H1 (cell line): ENCODE results near the gene SMOC2. TPM values are rescaled to one million over a fixed set of nuclear protein-coding genes. Genes with fewer than 3 reads are reported as not detected.

Experiments used
- CTCF ChIA-PET: fragments of 300-600 bp; sonication (Branson Sonifier 250); formaldehyde crosslinking; loops from one replicate; lab custom pipeline; 2021; ENCODE audit not compliant: partially characterized antibody; lab: Charles Lee
- POLR2A ChIA-PET: fragments of 300-600 bp; sonication (Branson Sonifier 250); formaldehyde crosslinking; loops from one replicate; lab custom pipeline; 2021; ENCODE audit warnings: inconsistent platforms; ENCODE audit not compliant: partially characterized antibody; lab: Charles Lee
- DNase-seq, 2 experiments: peaks; one replicate each; pipeline versions ENCODE4 v3.0.0 to v3.0.0-alpha.2; 2010 to 2022; ENCODE audit warnings: low spot score in 2 of 2, low read depth in 1 of 2, mixed read lengths in 1 of 2
- FAIRE-seq: peaks from 2 replicates; lab custom pipeline; 2011; peaks lifted over from hg19 to GRCh38; lab: Jason Lieb, UNC
- H2AFZ ChIP-seq: 2 replicates; pipeline ENCODE4 v1.8.1; 2012; ENCODE audit warnings: low read length, inconsistent platforms
- H2AK5ac ChIP-seq: 2 replicates; pipeline ENCODE4 v1.6.1; 2013; ENCODE audit warnings: low read depth, low read length
- H2BK120ac ChIP-seq: replicated peaks from 2 replicates; pipeline ENCODE3; 2013; ENCODE audit warnings: low read depth, low read length, inconsistent platforms
- H2BK12ac ChIP-seq: 2 replicates; pipeline ENCODE4 v1.6.1; 2013; ENCODE audit warnings: low read depth, low read length
- H2BK15ac ChIP-seq: 2 replicates; pipeline ENCODE4 v1.6.1; 2013; ENCODE audit warnings: low read length
- H2BK20ac ChIP-seq: 2 replicates; pipeline ENCODE4 v1.6.1; 2013; ENCODE audit warnings: low read length
- H2BK5ac ChIP-seq: 2 replicates; pipeline ENCODE4 v1.6.1; 2013; ENCODE audit warnings: low read depth, low read length
- H3K14ac ChIP-seq: 2 replicates; pipeline ENCODE4 v1.6.1; 2013; ENCODE audit warnings: inconsistent platforms; ENCODE audit not compliant: insufficient read length
- H3K18ac ChIP-seq: 2 replicates; pipeline ENCODE4 v1.6.1; 2013; ENCODE audit warnings: low read length; ENCODE audit errors: extremely low read depth
- H3K23ac ChIP-seq: 2 replicates; pipeline ENCODE4 v1.6.1; 2013; ENCODE audit warnings: inconsistent platforms; ENCODE audit not compliant: insufficient read length
- H3K23me2 ChIP-seq: 2 replicates; pipeline ENCODE4 v1.6.1; 2013; ENCODE audit warnings: low read depth, low read length
- H3K27ac ChIP-seq: 2 replicates; pipeline ENCODE4 v1.6.1; 2011; ENCODE audit warnings: low read depth, low read length, inconsistent platforms
- H3K27me3 ChIP-seq, 4 experiments: replicated peaks in 1 of 4; 1 replicate in 1 of 4; 2 replicates in 3 of 4; pipeline versions ENCODE4 v1.6.1 to v1.8.1; 2011 to 2013; ENCODE audit warnings: low read length in 3 of 4, mild to moderate bottlenecking in 3 of 4, inconsistent platforms in 2 of 4, mixed read lengths in 2 of 4, moderate library complexity in 1 of 4; ENCODE audit not compliant: control insufficient read depth in 3 of 4, insufficient read depth in 3 of 4; ENCODE audit errors: extremely low read depth in 1 of 4
- H3K36me3 ChIP-seq, 4 experiments: 2 replicates each; pipeline versions ENCODE4 v1.6.1 to v1.8.1; 2011 to 2013; ENCODE audit warnings: mild to moderate bottlenecking in 4 of 4, low read length in 3 of 4, moderate library complexity in 2 of 4, control low read depth in 1 of 4, inconsistent platforms in 1 of 4; ENCODE audit not compliant: insufficient read depth in 4 of 4, control insufficient read depth in 2 of 4
- H3K4ac ChIP-seq: replicated peaks from 2 replicates; pipeline ENCODE3; 2013; ENCODE audit warnings: low read length, low read depth, mixed read lengths, inconsistent platforms; ENCODE audit not compliant: insufficient read length
- H3K4me1 ChIP-seq, 4 experiments: replicated peaks in 1 of 4; 1 replicate in 1 of 4; 2 replicates in 3 of 4; pipeline versions ENCODE4 v1.6.1 to v1.8.1; 2011 to 2013; ENCODE audit warnings: low read length in 3 of 4, inconsistent platforms in 2 of 4, mixed read lengths in 1 of 4; ENCODE audit not compliant: insufficient read depth in 4 of 4, control insufficient read depth in 3 of 4
- H3K4me2 ChIP-seq, 2 experiments: 2 replicates each; pipeline versions ENCODE4 v1.6.1 to v1.8.1; 2011 to 2013; ENCODE audit warnings: low read depth in 2 of 2, low read length in 2 of 2, control low read depth in 1 of 2, inconsistent platforms in 1 of 2, mild to moderate bottlenecking in 1 of 2; ENCODE audit not compliant: insufficient read depth in 1 of 2
- H3K4me3 ChIP-seq, 4 experiments: fragments of 200-600, 300-600 bp in 1 of 4; sonication (generic), shearing (Covaris generic), sonication (Bioruptor Twin) in 1 of 4; 2 replicates each; pipeline versions ENCODE4 v1.5.1 to v1.8.1; 2011 to 2016; ENCODE audit warnings: low read length in 4 of 4, low read depth in 3 of 4, control low read depth in 2 of 4, inconsistent platforms in 2 of 4, mild to moderate bottlenecking in 2 of 4, mixed read lengths in 1 of 4, moderate library complexity in 1 of 4; ENCODE audit not compliant: insufficient read depth in 2 of 4; ENCODE audit errors: extremely low read depth in 1 of 4
- H3K56ac ChIP-seq: replicated peaks from 2 replicates; pipeline ENCODE3; 2013; ENCODE audit warnings: low read depth, mild to moderate bottlenecking, mixed read lengths, low read length, inconsistent platforms; ENCODE audit not compliant: insufficient read length
- H3K79me1 ChIP-seq: 2 replicates; pipeline ENCODE4 v1.6.1; 2013; ENCODE audit warnings: low read depth, low read length, control low read depth
- H3K79me2 ChIP-seq, 2 experiments: 2 replicates each; pipeline versions ENCODE4 v1.6.1 to v1.8.1; 2012 to 2013; ENCODE audit warnings: low read length in 2 of 2, mild to moderate bottlenecking in 2 of 2, inconsistent platforms in 1 of 2; ENCODE audit not compliant: insufficient read depth in 2 of 2, control insufficient read depth in 1 of 2
- H3K9ac ChIP-seq, 4 experiments: replicated peaks in 1 of 4; 1 replicate in 1 of 4; 2 replicates in 3 of 4; pipeline versions ENCODE4 v1.6.1 to v1.8.1; 2011 to 2013; ENCODE audit warnings: low read depth in 3 of 4, low read length in 3 of 4, control low read depth in 2 of 4, mild to moderate bottlenecking in 2 of 4, moderate library complexity in 2 of 4, inconsistent platforms in 1 of 4; ENCODE audit errors: extremely low read depth in 1 of 4
- H3K9me3 ChIP-seq, 2 experiments: 2 replicates each; pipeline versions ENCODE4 v1.6.1 to v1.8.1; 2012 to 2013; ENCODE audit warnings: mild to moderate bottlenecking in 2 of 2, moderate library complexity in 2 of 2, control low read depth in 1 of 2, inconsistent platforms in 1 of 2, low read depth in 1 of 2, low read length in 1 of 2, mixed read lengths in 1 of 2; ENCODE audit not compliant: insufficient read depth in 2 of 2
- H4K20me1 ChIP-seq, 2 experiments: replicated peaks in 1 of 2; 2 replicates each; pipeline versions ENCODE3 to v1.8.1; 2011 to 2013; ENCODE audit warnings: inconsistent platforms in 2 of 2, low read length in 2 of 2, mild to moderate bottlenecking in 1 of 2; ENCODE audit not compliant: insufficient read depth in 2 of 2, control insufficient read depth in 1 of 2
- H4K5ac ChIP-seq: 2 replicates; pipeline ENCODE4 v1.6.1; 2013; ENCODE audit warnings: low read length, low read depth, mixed read lengths, inconsistent platforms; ENCODE audit not compliant: insufficient read length
- H4K8ac ChIP-seq: 2 replicates; pipeline ENCODE4 v1.8.0; 2013; ENCODE audit warnings: mild to moderate bottlenecking, moderate library complexity, low read length, inconsistent platforms; ENCODE audit not compliant: insufficient read depth; ENCODE audit errors: extremely low read depth
- H4K91ac ChIP-seq: replicated peaks from 2 replicates; pipeline ENCODE3; 2013; ENCODE audit warnings: low read length, mixed read lengths, inconsistent platforms; ENCODE audit not compliant: insufficient read length
- BACH1 ChIP-seq: IDR thresholded peaks from 2 replicates; pipeline ENCODE4 v1.6.1; 2012; ENCODE audit warnings: low read length, improper control_type of control experiment
- CHD1 ChIP-seq: IDR thresholded peaks from 2 replicates; pipeline ENCODE4 v1.6.1; 2012; ENCODE audit warnings: low read depth, low read length, improper control_type of control experiment
- FOSL1 ChIP-seq: IDR thresholded peaks from 2 replicates; pipeline ENCODE4 v1.6.1; 2011; ENCODE audit warnings: mild to moderate bottlenecking, low read depth, low read length, moderate library complexity; ENCODE audit not compliant: insufficient read depth
- GABPA ChIP-seq: IDR thresholded peaks from 2 replicates; pipeline ENCODE4 v1.6.1; 2011; ENCODE audit warnings: mild to moderate bottlenecking, low read length, moderate library complexity, borderline replicate concordance; ENCODE audit not compliant: insufficient read depth
- JUN ChIP-seq: IDR thresholded peaks from 2 replicates; pipeline ENCODE4 v1.6.1; 2011; ENCODE audit warnings: low read depth, mild to moderate bottlenecking, improper control_type of control experiment, low read length
- POLR2AphosphoS5 ChIP-seq: IDR thresholded peaks from 2 replicates; pipeline ENCODE4 v1.6.1; 2011; ENCODE audit warnings: low read depth, low read length
- WGBS, 2 experiments: shearing (Covaris generic) in 1 of 2; methylation state at CpG; one replicate each; pipeline versions ENCODE4 v1.1.6 to v1.1.7; 2013 to 2015; ENCODE audit warnings: low lambda C conversion rate in 2 of 2, mixed read lengths in 2 of 2, inconsistent platforms in 1 of 2, low coverage in 1 of 2, missing lambda C conversion rate in 1 of 2; ENCODE audit not compliant: insufficient replicate concordance in 2 of 2, insufficient coverage in 1 of 2, insufficient read length in 1 of 2; ENCODE audit errors: extremely low coverage in 1 of 2, missing lambda C conversion rate in 1 of 2; 5-methylcytosine and 5-hydroxymethylcytosine counted together
- polyA plus RNA-seq, 7 experiments: library from polyadenylated mRNA; depleted of rRNA in 3 of 7; stranded (reverse) in 5 of 7; unstranded in 2 of 7; fragments of >200 nt in 5 of 7; fragments of 200-250 nt in 2 of 7; gene quantifications; 1 replicate in 5 of 7; 2 replicates in 1 of 7; 4 replicates in 1 of 7; pipeline versions ENCODE4 v1.2.1 to v1.2.3, GENCODE V29; 2011 to 2013; ENCODE audit warnings: missing spikeins in 2 of 7, mixed read lengths in 2 of 7
- total RNA-seq: library from RNA; stranded (reverse); fragmentation: NEBNext Ultra II Directional; extraction: Animal tissue kit (Norgen Biotek cat#: 25700); gene quantifications from 2 replicates; pipeline ENCODE4 v1.2.1, GENCODE V29; 2021

The SMOC2 gene
- total and polyA plus RNA-seq, 2 of the 8 experiments (the other 6 are each of a cell fraction or from before 2014, with no cell fraction given), result 7.7 to 8.5 TPM

GRCh38 chr6:168400037-168400436 is 40.9 kb upstream of the SMOC2 start:
- TF ChIP-seq POLR2AphosphoS5 (no peak), FOSL1 (no peak), GABPA (no peak), BACH1 (no peak), CHD1 (no peak), JUN (no peak)
- H3K79me2 ChIP-seq, result no peaks in the 10 kb centered on the region
- no peak overlapping the region for H3K18ac ChIP-seq
- no peak overlapping the region for H3K56ac ChIP-seq
- no peak overlapping the region for H4K5ac ChIP-seq
- no peak overlapping the region for H4K91ac ChIP-seq
- H4K8ac ChIP-seq, result no peak overlapping the region
- no peak overlapping the region for H3K23ac ChIP-seq
- 86% methylated on average over 2 of the region's 2 CpGs; no CpG with 5 or more reads in 1 of the 2 experiments for WGBS, 2 experiments
- H3K79me1 ChIP-seq, result no peaks in the 10 kb centered on the region
- no peak overlapping the region for H2BK5ac ChIP-seq
- no peak overlapping the region for H2BK20ac ChIP-seq
- H3K36me3 ChIP-seq, result no peaks in the 10 kb centered on the region
- H3K27me3 ChIP-seq, result 0 out of 7 replicates have a peak, but pooled peaks cover 0 to 2% (median 0%) of the 10 kb centered on the region in 4 experiments
- H3K4ac ChIP-seq, result no peak overlapping the region
- ChIA-PET POLR2A (no interaction called here), CTCF (interaction anchor here (1.0 kb wide), 1 partner anchor 10 kb away, joined by 3 read pairs; no protein-coding TSS in a partner anchor)
- no peak for DNase-seq
- H3K27ac ChIP-seq, result no peak overlapping the region
- H4K20me1 ChIP-seq, result no peaks in the 10 kb centered on the region
- H3K14ac ChIP-seq, result no peak overlapping the region
- no peak for FAIRE-seq
- no peak overlapping the region for H2BK12ac ChIP-seq
- no peaks in the 10 kb centered on the region for H3K9me3 ChIP-seq
- H2AFZ ChIP-seq, result no peak overlapping the region
- H3K23me2 ChIP-seq, result no peaks in the 10 kb centered on the region
- no peak overlapping the region for H3K9ac ChIP-seq
- H3K4me3 ChIP-seq, result no peak overlapping the region
- no peak overlapping the region for H2BK120ac ChIP-seq
- no peak overlapping the region for H2AK5ac ChIP-seq
- no peak overlapping the region for H3K4me2 ChIP-seq
- H2BK15ac ChIP-seq, result no peak overlapping the region
- no peaks in the 10 kb centered on the region for H3K4me1 ChIP-seq
